GM21390 (cell line): ENCODE data around the gene NCBP2L.

Source experiments
- ATAC-seq: cut with Tn5 transposase; IDR thresholded peaks from one replicate; pipeline ENCODE4 v1.9.1; 2021; ENCODE audit not compliant: unreplicated experiment

The NCBP2L gene

GRCh38 chrX:107777536-107777832, at the start of gene NCBP2L:
Gene NCBP2L, plus strand, starts transcription at chrX:107777733. Its CDS starts 16,488 bp downstream, at chrX:107794221.
- no peak for ATAC-seq

- no peak for ATAC-seq
Measured at GRCh38 chrX:107728371-107729099, 49.0 kb upstream of the NCBP2L start.

- ATAC-seq: no peak
Measured at GRCh38 chrX:107729558-107730297, 47.8 kb upstream of the NCBP2L start.

GRCh38 chrX:107730298-107730655, 47.3 kb upstream of the NCBP2L start:
- ATAC-seq: no peak

GRCh38 chrX:107730991-107731766, 46.4 kb upstream of the NCBP2L start:
- ATAC-seq: no peak

- ATAC-seq: no peak
Measured at GRCh38 chrX:107731831-107732502, 45.6 kb upstream of the NCBP2L start.

GRCh38 chrX:107733686-107734085, 43.8 kb upstream of the NCBP2L start:
- no peak for ATAC-seq

GRCh38 chrX:107734646-107735045, 42.9 kb upstream of the NCBP2L start:
- ATAC-seq: no peak

GRCh38 chrX:107736781-107737531, 40.6 kb upstream of the NCBP2L start:
- no peak for ATAC-seq

- ATAC-seq: no peak
Measured at GRCh38 chrX:107738272-107738671, 39.3 kb upstream of the NCBP2L start.

- ATAC-seq: no peak
Measured at GRCh38 chrX:107738768-107739167, 38.8 kb upstream of the NCBP2L start.

- ATAC-seq: no peak
Measured at GRCh38 chrX:107739541-107739940, 38.0 kb upstream of the NCBP2L start.

- peak; percentile 14 for ATAC-seq
Measured at GRCh38 chrX:107741404-107741790, 36.1 kb upstream of the NCBP2L start.

- ATAC-seq: no peak
Measured at GRCh38 chrX:107742700-107743191, 34.8 kb upstream of the NCBP2L start.

GRCh38 chrX:107743995-107744394, 33.5 kb upstream of the NCBP2L start:
- no peak for ATAC-seq

- no peak for ATAC-seq
Measured at GRCh38 chrX:107744868-107745267, 32.7 kb upstream of the NCBP2L start.

- no peak for ATAC-seq
Measured at GRCh38 chrX:107747596-107748161, 29.9 kb upstream of the NCBP2L start.

GRCh38 chrX:107748506-107748905, 29.0 kb upstream of the NCBP2L start:
- ATAC-seq: no peak

GRCh38 chrX:107750263-107750662, 27.3 kb upstream of the NCBP2L start:
- no peak for ATAC-seq

GRCh38 chrX:107750861-107751445, 26.6 kb upstream of the NCBP2L start:
- ATAC-seq: no peak
